GM12878 (cell line): ENCODE measurements around the gene ABHD12B. TPM values are rescaled to one million over a fixed set of nuclear protein-coding genes. Genes with fewer than 3 reads are reported as not detected.

Experiments used
- ATAC-seq: fragments of 200-7000 bp; cut with Tn5 transposase; 3 replicates; pipeline ENCODE4 v1.9.1; 2020; ENCODE audit warnings: mild to moderate bottlenecking, moderate library complexity
- BruUV-seq: library from RNA; stranded (reverse); fragments of 400-500 nt; replicated peaks from 2 replicates; lab custom pipeline; 2021; lab: Mats Ljungman, UMichigan
- CTCF ChIA-PET: fragments of 300-600 bp; sonication (Branson Sonifier 250); formaldehyde crosslinking; extraction: SDS; loops from one replicate; lab custom pipeline; 2021; ENCODE audit warnings: inconsistent platforms; lab: Yijun Ruan, JAX
- POLR2A ChIA-PET: fragments of 350-600 bp; formaldehyde crosslinking; extraction: SDS; loops from one replicate; lab custom pipeline; 2021; ENCODE audit warnings: inconsistent platforms; lab: Charles Lee
- RAD21 ChIA-PET: fragments of 300-600 bp; sonication (Branson Sonifier 250); formaldehyde crosslinking; loops from one replicate; lab custom pipeline; 2023; ENCODE audit warnings: antibody characterized with exemption; ENCODE audit not compliant: unreplicated experiment; lab: Charles Lee
- SMC1A ChIA-PET: fragments of 300-600 bp; sonication (Branson Sonifier 250); formaldehyde crosslinking; loops from one replicate; lab custom pipeline; 2023; ENCODE audit not compliant: unreplicated experiment, uncharacterized antibody; lab: Charles Lee
- DNase-seq: peaks from one replicate; pipeline ENCODE4 v3.0.0-alpha.2; 2011; ENCODE audit warnings: low read depth, low spot score
- FAIRE-seq: peaks from 3 replicates; lab custom pipeline; 2011; peaks lifted over from hg19 to GRCh38; lab: Jason Lieb, UNC
- H2AFZ ChIP-seq: 2 replicates; pipeline ENCODE4 v1.6.0; 2011; ENCODE audit warnings: low read depth, low read length, control low read depth; ENCODE audit not compliant: control insufficient read depth
- H3K27ac ChIP-seq: 2 replicates; pipeline ENCODE4 v1.5.1; 2011; ENCODE audit warnings: control low read depth; ENCODE audit not compliant: control insufficient read depth, insufficient read depth
- H3K27me3 ChIP-seq, 2 experiments: replicated peaks in 1 of 2; 2 replicates each; pipeline versions ENCODE4 v1.6.0 to v1.6.1; 2011; ENCODE audit warnings: low read length in 1 of 2; ENCODE audit not compliant: control insufficient read depth in 2 of 2, insufficient read depth in 2 of 2
- H3K36me3 ChIP-seq, 2 experiments: 2 replicates each; pipeline ENCODE4 v1.5.1; 2011; ENCODE audit warnings: low read length in 1 of 2; ENCODE audit not compliant: control insufficient read depth in 2 of 2, insufficient read depth in 2 of 2
- H3K4me1 ChIP-seq: 2 replicates; pipeline ENCODE4 v1.6.1; 2011; ENCODE audit warnings: mild to moderate bottlenecking, low read length, moderate library complexity, mixed read lengths; ENCODE audit not compliant: control insufficient read depth, insufficient read depth
- H3K4me2 ChIP-seq: 2 replicates; pipeline ENCODE4 v1.6.0; 2011; ENCODE audit warnings: control low read depth; ENCODE audit not compliant: control insufficient read depth, insufficient read depth
- H3K4me3 ChIP-seq: fragments of 200-600 bp; sonication (generic); 2 replicates; pipeline ENCODE4 v1.5.1; 2016
- H3K79me2 ChIP-seq: 2 replicates; pipeline ENCODE4 v1.6.0; 2011; ENCODE audit warnings: low read length; ENCODE audit not compliant: control insufficient read depth, insufficient read depth
- H3K9ac ChIP-seq: 2 replicates; pipeline ENCODE4 v1.8.0; 2011; ENCODE audit warnings: low read length, control low read depth, mixed read lengths; ENCODE audit not compliant: control insufficient read depth, insufficient read depth
- H3K9me3 ChIP-seq: replicated peaks from 3 replicates; pipeline ENCODE4 v1.5.1; 2011; ENCODE audit warnings: mild to moderate bottlenecking, low read length; ENCODE audit not compliant: control insufficient read depth, insufficient read depth
- H4K20me1 ChIP-seq: 2 replicates; pipeline ENCODE4 v1.6.0; 2011; ENCODE audit not compliant: control insufficient read depth, insufficient read depth
- BMI1 ChIP-seq: fragments of 450-650 bp; IDR thresholded peaks from 2 replicates; pipeline ENCODE4 v1.6.1; 2016; ENCODE audit warnings: mild to moderate bottlenecking, moderate library complexity, borderline replicate concordance
- CREM ChIP-seq: IDR thresholded peaks from 2 replicates; pipeline ENCODE4 v1.6.1; 2014; ENCODE audit warnings: antibody characterized with exemption, low read depth
- MLLT1 ChIP-seq: fragments of 450-650 bp; IDR thresholded peaks from 2 replicates; pipeline ENCODE4 v1.6.1; 2016; ENCODE audit warnings: mild to moderate bottlenecking
- ZNF622 ChIP-seq: fragments of 450-650 bp; IDR thresholded peaks from 2 replicates; pipeline ENCODE4 v1.6.1; 2017; ENCODE audit warnings: mild to moderate bottlenecking, inconsistent platforms
- WGBS: methylation state at CpG from one replicate; pipeline ENCODE4 v1.1.6; 2016; ENCODE audit warnings: low lambda C conversion rate; ENCODE audit not compliant: insufficient replicate concordance, insufficient coverage; ENCODE audit errors: missing lambda C conversion rate; 5-methylcytosine and 5-hydroxymethylcytosine counted together
- in situ Hi-C: fragments of 300-500 bp; cut with MboI; formaldehyde crosslinking; loops from 9 replicates; pipeline ENCODE4 v1.14.3; 2018; ENCODE audit warnings: mixed read lengths
- intact Hi-C: fragments of 100-400 bp; cut with micrococcal nuclease; formaldehyde crosslinking; loops from one replicate; pipeline ENCODE4 v1.14.2; 2022; ENCODE audit not compliant: unreplicated experiment
- polyA plus RNA-seq, 11 experiments: library from polyadenylated mRNA; depleted of rRNA in 4 of 11; unstranded in 6 of 11; stranded (reverse) in 5 of 11; fragments of >200 nt; fragmentation: Nextera tagmentation in 4 of 11; fragmentation: Illumina TruSeq in 1 of 11; extraction: Ambion mirVana in 4 of 11; extraction: Trizol in 1 of 11; gene quantifications; 1 replicate in 1 of 11; 2 replicates in 10 of 11; pipeline versions ENCODE4 v1.2.1 to v1.2.3, GENCODE V29; 2011 to 2016; ENCODE audit warnings: inconsistent platforms in 2 of 11, missing spikeins in 2 of 11, low read depth in 1 of 11
- total RNA-seq, 4 experiments: library from RNA; depleted of rRNA in 3 of 4; stranded (reverse); fragments of >200 nt in 3 of 4; fragmentation: Illumina TruSeq in 1 of 4; extraction: Trizol in 1 of 4; gene quantifications; 2 replicates each; pipeline versions ENCODE4 v1.2.1 to v1.2.3, GENCODE V29; 2013 to 2021
- TF ChIP-seq, protein P1 (sequence below): IDR thresholded peaks from 2 replicates; pipeline ENCODE4 v1.6.1; 2012; ENCODE audit warnings: low read length, inconsistent platforms

Gene ABHD12B
- total and polyA plus RNA-seq, 10 of the 15 experiments (the other 5 are each of a cell fraction or from before 2014, with no cell fraction given) = not detected

DNA sequence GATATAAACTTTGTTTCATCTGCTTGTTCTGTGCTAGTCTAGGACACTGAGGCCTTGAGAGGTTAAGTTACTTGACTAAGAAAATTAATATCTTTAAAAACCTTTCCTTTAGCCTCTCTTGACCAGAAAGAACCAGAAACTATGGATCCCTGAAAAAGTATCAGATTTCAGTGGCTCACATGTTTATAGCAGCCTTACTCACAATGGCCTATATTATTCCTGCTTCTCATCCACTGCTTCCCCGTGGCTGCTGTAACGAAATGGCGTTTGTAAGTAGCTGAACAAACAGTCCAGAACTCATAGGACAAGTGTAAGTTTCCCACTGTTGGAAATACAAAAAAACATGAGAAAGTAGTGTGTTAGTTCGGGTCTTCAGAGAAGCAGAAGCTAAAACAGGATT is 75.6 kb downstream of the ABHD12B start:
- DNase-seq (no peak), ATAC-seq (no peak), FAIRE-seq (no peak)
- no peak overlapping the region for H3K9ac ChIP-seq
- RAD21 ChIA-PET = no interaction called here
- intact Hi-C loops = no loop called here
- no peaks in the 10 kb centered on the region for H3K36me3 ChIP-seq
- no peak overlapping the region for H3K27ac ChIP-seq
- POLR2A ChIA-PET = no interaction called here
- TF ChIP-seq MLLT1 (no peak), BMI1 (no peak), CREM (no peak), ZNF622 (no peak)
- TF ChIP-seq, protein P1, sequence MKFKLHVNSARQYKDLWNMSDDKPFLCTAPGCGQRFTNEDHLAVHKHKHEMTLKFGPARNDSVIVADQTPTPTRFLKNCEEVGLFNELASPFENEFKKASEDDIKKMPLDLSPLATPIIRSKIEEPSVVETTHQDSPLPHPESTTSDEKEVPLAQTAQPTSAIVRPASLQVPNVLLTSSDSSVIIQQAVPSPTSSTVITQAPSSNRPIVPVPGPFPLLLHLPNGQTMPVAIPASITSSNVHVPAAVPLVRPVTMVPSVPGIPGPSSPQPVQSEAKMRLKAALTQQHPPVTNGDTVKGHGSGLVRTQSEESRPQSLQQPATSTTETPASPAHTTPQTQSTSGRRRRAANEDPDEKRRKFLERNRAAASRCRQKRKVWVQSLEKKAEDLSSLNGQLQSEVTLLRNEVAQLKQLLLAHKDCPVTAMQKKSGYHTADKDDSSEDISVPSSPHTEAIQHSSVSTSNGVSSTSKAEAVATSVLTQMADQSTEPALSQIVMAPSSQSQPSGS = no peak
- H3K79me2 ChIP-seq = no peaks in the 10 kb centered on the region
- peaks cover 8% of the 10 kb centered on the region for H3K4me1 ChIP-seq
- H3K9me3 ChIP-seq = no peaks in the 10 kb centered on the region; the same call in 2 of the 3 replicates
- WGBS = 71% methylated on average over 4 of the region's 4 CpGs
- no peaks in the 10 kb centered on the region for H4K20me1 ChIP-seq
- peaks cover 6 to 14% of the 10 kb centered on the region in 2 experiments for H3K27me3 ChIP-seq
- H3K4me2 ChIP-seq = no peak overlapping the region
- no peak overlapping the region for H2AFZ ChIP-seq
- BruUV-seq = no TSS peak
- in situ Hi-C loops = no loop called here
- no peak overlapping the region for H3K4me3 ChIP-seq
- CTCF ChIA-PET = no interaction called here
- SMC1A ChIA-PET = no interaction called here
